MCF 10A (cell line): ENCODE results near the gene ATG2A. TPM values are rescaled to one million over a fixed set of nuclear protein-coding genes. Genes with fewer than 3 reads are reported as not detected.

Source experiments
- BruUV-seq: library from RNA; stranded (reverse); fragments of 400-500 nt; replicated peaks from 2 replicates; lab custom pipeline; 2021; lab: Mats Ljungman, UMichigan
- CTCF ChIA-PET: fragments of 300-600 bp; sonication (Branson Sonifier 250); formaldehyde crosslinking; extraction: SDS; loops from one replicate; lab custom pipeline; 2021; ENCODE audit warnings: antibody characterized with exemption, inconsistent platforms; lab: Yijun Ruan, JAX
- POLR2A ChIA-PET: fragments of 300-600, 350-650 bp; sonication (Branson Sonifier 250); formaldehyde crosslinking; extraction: SDS; loops from one replicate; lab custom pipeline; 2020; ENCODE audit warnings: antibody characterized with exemption, inconsistent platforms; lab: Yijun Ruan, JAX
- DNase-seq: peaks from one replicate; pipeline ENCODE4 v3.0.0-alpha.2; 2018; ENCODE audit not compliant: unreplicated experiment
- H3K27ac Mint-ChIP-seq: one replicate; pipeline ENCODE4 v1.8.0; 2022; ENCODE audit warnings: mild to moderate bottlenecking, low read depth, mixed read lengths; ENCODE audit not compliant: unreplicated experiment
- H3K27me3 Mint-ChIP-seq: one replicate; pipeline ENCODE4 v1.8.0; 2022; ENCODE audit warnings: mixed read lengths; ENCODE audit not compliant: insufficient read depth, unreplicated experiment
- H3K36me3 Mint-ChIP-seq: one replicate; pipeline ENCODE4 v1.8.0; 2022; ENCODE audit warnings: mild to moderate bottlenecking, moderate library complexity, mixed read lengths; ENCODE audit not compliant: insufficient read depth, unreplicated experiment
- H3K4me1 Mint-ChIP-seq: one replicate; pipeline ENCODE4 v1.8.0; 2022; ENCODE audit warnings: mixed read lengths; ENCODE audit not compliant: insufficient read depth, unreplicated experiment
- H3K4me3 Mint-ChIP-seq: one replicate; pipeline ENCODE4 v1.8.0; 2022; ENCODE audit warnings: mild to moderate bottlenecking, moderate library complexity, mixed read lengths; ENCODE audit not compliant: unreplicated experiment
- H3K9me3 Mint-ChIP-seq: one replicate; pipeline ENCODE4 v1.8.0; 2022; ENCODE audit warnings: mixed read lengths; ENCODE audit not compliant: unreplicated experiment
- intact Hi-C: fragments of 100-400 bp; cut with micrococcal nuclease; formaldehyde crosslinking; loops from 2 replicates; pipeline ENCODE4 v1.14.1; 2022
- total RNA-seq: library from RNA; stranded (reverse); gene quantifications from 2 replicates; pipeline ENCODE4 v1.2.3, GENCODE V29; 2022
- TF ChIP-seq, protein P1 (sequence below): fragments of 200-600 bp; IDR thresholded peaks from one replicate; pipeline ENCODE4 v1.8.0; 2022; ENCODE audit warnings: antibody characterized with exemption, mild to moderate bottlenecking; ENCODE audit not compliant: unreplicated experiment

Gene ATG2A
- total RNA-seq, 1 experiment from 2014 or later = 28.7 TPM

GRCh38 chr11:64930340-64930739 is 13.3 kb upstream of the ATG2A start:
- no peak overlapping the region for H3K4me3 Mint-ChIP-seq
- no peaks in the 10 kb centered on the region for H3K27me3 Mint-ChIP-seq
- POLR2A ChIA-PET = no interaction called here
- TF ChIP-seq, protein P1, sequence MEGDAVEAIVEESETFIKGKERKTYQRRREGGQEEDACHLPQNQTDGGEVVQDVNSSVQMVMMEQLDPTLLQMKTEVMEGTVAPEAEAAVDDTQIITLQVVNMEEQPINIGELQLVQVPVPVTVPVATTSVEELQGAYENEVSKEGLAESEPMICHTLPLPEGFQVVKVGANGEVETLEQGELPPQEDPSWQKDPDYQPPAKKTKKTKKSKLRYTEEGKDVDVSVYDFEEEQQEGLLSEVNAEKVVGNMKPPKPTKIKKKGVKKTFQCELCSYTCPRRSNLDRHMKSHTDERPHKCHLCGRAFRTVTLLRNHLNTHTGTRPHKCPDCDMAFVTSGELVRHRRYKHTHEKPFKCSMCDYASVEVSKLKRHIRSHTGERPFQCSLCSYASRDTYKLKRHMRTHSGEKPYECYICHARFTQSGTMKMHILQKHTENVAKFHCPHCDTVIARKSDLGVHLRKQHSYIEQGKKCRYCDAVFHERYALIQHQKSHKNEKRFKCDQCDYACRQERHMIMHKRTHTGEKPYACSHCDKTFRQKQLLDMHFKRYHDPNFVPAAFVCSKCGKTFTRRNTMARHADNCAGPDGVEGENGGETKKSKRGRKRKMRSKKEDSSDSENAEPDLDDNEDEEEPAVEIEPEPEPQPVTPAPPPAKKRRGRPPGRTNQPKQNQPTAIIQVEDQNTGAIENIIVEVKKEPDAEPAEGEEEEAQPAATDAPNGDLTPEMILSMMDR = no peak
- H3K9me3 Mint-ChIP-seq = no peaks in the 10 kb centered on the region
- peaks cover 50% of the 10 kb centered on the region for H3K36me3 Mint-ChIP-seq
- DNase-seq = no peak
- no TSS peak for BruUV-seq
- CTCF ChIA-PET = interaction anchor here (2.1 kb wide), 1 partner anchor 76 kb away, joined by 5 read pairs; no protein-coding TSS in a partner anchor
- no peaks in the 10 kb centered on the region for H3K4me1 Mint-ChIP-seq
- no peak overlapping the region for H3K27ac Mint-ChIP-seq
- intact Hi-C loops = no loop called here

GRCh38 chr11:64929625-64930024 is 12.6 kb upstream of the ATG2A start:
- H3K4me1 Mint-ChIP-seq = peaks cover 5% of the 10 kb centered on the region
- DNase-seq = no peak
- intact Hi-C loops = no loop called here
- ChIA-PET CTCF (interaction anchor here (0.5 to 2.1 kb wide), 2 partner anchors 18 to 77 kb away, joined by 3 to 5 read pairs; no protein-coding TSS in a partner anchor), POLR2A (interaction anchor here (0.7 kb wide), 1 partner anchor 93 kb away, joined by 3 read pairs; no protein-coding TSS in a partner anchor)
- TF ChIP-seq, protein P1 = no peak
- H3K27ac Mint-ChIP-seq = no peak overlapping the region
- no peaks in the 10 kb centered on the region for H3K27me3 Mint-ChIP-seq
- H3K4me3 Mint-ChIP-seq = no peak overlapping the region
- BruUV-seq = no TSS peak
- no peaks in the 10 kb centered on the region for H3K9me3 Mint-ChIP-seq
- H3K36me3 Mint-ChIP-seq = peaks cover 49% of the 10 kb centered on the region

DNA sequence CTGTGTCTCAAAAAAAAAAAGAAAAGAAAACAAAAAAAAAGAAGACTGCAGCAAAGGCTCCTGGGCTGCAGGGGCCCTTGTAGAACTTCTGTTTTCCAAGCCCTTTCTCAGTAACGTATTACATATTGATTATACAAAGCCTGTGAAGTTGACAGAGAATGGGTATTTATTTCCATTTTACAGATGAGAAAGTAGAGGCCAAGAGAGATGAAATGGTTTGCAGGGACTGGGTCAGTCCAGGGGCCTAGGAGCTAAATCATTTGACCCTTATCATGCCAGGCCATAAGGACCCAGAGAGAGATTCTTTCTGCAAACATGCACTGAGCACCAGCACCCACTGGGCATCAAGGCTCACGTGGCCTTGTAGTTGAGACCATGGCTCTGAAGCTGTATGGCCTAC is 11.9 kb upstream of the ATG2A start:
- H3K9me3 Mint-ChIP-seq = no peaks in the 10 kb centered on the region
- ChIA-PET CTCF (interaction anchor here (0.5 to 2.1 kb wide), 2 partner anchors 18 to 78 kb away, joined by 3 to 5 read pairs; no protein-coding TSS in a partner anchor), POLR2A (interaction anchor here (0.7 kb wide), 1 partner anchor 93 kb away, joined by 3 read pairs; no protein-coding TSS in a partner anchor)
- no peak overlapping the region for H3K27ac Mint-ChIP-seq
- H3K27me3 Mint-ChIP-seq = no peaks in the 10 kb centered on the region
- TF ChIP-seq, protein P1 = no peak
- H3K4me3 Mint-ChIP-seq = no peak overlapping the region
- no peak for DNase-seq
- intact Hi-C loops = no loop called here
- H3K36me3 Mint-ChIP-seq = peaks cover 49% of the 10 kb centered on the region
- no TSS peak for BruUV-seq
- peaks cover 11% of the 10 kb centered on the region for H3K4me1 Mint-ChIP-seq

DNA sequence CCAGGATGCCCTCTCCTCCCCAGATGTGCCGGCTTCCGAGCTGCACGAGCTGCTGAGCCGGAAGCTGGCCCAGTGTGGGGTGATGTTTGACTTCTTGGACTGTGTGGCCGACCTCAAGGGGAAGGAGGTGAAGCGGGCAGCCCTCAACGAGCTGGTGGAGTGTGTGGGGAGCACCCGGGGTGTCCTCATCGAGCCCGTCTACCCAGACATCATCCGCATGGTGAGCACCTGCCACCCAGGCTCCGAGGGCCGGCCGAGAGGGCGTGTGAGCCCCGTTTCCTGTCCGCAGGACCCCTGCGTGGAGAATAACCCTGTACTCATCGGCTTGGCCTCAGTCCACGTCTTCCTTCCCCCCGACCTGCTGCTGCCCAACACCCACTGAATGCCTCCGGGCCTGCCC is 9.7 kb upstream of the ATG2A start:
- TF ChIP-seq, protein P1 = no peak
- Mint-ChIP-seq H3K9me3 (no peaks in the 10 kb centered on the region), H3K27me3 (no peaks in the 10 kb centered on the region), H3K36me3 (peaks cover 44% of the 10 kb centered on the region), H3K4me1 (peaks cover 14% of the 10 kb centered on the region), H3K27ac (no peak overlapping the region), H3K4me3 (no peak overlapping the region)
- no peak for DNase-seq
- ChIA-PET CTCF (interaction anchor here (0.7 kb wide), 2 partner anchors 8 to 70 kb away, joined by 3 read pairs; partner anchors contain the start of gene BATF2), POLR2A (interaction anchor here (0.5 kb wide), 1 partner anchor 50 kb away, joined by 3 read pairs; no protein-coding TSS in a partner anchor)
- no TSS peak for BruUV-seq
- intact Hi-C loops = no loop called here
